A673 (cell line): ENCODE data around the gene TCF7L2.

Experiments
- EZH2 ChIP-seq: fragments of 200-600 bp; sonication (generic); IDR thresholded peaks from 2 replicates; pipeline ENCODE4 v1.6.1; 2017; ENCODE audit warnings: borderline replicate concordance, low read depth, mild to moderate bottlenecking, mixed read lengths, antibody characterized with exemption, low read length; ENCODE audit not compliant: poor library complexity, severe bottlenecking
- TF ChIP-seq, protein P1 (sequence below): fragments of 300-800, 200-600 bp; sonication (generic); conservative IDR thresholded peaks from 2 replicates; pipeline ENCODE4 v1.5.1; 2017; ENCODE audit warnings: low read depth, mild to moderate bottlenecking, antibody characterized with exemption, low read length, moderate library complexity, mixed read lengths

DNA sequence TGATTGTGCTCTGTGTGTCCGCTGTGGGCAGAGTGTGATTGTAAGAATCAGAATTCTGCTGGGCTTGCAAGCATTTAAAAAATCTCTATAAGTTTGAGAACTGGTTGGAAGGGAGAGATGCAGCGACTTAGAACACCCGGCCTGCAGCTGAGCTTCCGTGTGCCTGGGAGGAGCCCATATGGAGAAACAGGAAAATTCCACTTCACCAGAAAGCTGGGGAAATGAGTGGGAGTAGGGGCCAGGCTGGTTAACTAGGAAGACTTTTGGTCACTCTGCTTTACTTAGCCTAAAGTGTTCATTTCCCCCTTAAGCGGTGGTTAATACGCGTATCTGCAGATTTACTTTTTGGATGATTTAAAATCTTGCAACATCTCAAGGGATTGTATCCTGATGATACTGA is 72.2 kb downstream of the TCF7L2 start:
- TF ChIP-seq, protein P1, sequence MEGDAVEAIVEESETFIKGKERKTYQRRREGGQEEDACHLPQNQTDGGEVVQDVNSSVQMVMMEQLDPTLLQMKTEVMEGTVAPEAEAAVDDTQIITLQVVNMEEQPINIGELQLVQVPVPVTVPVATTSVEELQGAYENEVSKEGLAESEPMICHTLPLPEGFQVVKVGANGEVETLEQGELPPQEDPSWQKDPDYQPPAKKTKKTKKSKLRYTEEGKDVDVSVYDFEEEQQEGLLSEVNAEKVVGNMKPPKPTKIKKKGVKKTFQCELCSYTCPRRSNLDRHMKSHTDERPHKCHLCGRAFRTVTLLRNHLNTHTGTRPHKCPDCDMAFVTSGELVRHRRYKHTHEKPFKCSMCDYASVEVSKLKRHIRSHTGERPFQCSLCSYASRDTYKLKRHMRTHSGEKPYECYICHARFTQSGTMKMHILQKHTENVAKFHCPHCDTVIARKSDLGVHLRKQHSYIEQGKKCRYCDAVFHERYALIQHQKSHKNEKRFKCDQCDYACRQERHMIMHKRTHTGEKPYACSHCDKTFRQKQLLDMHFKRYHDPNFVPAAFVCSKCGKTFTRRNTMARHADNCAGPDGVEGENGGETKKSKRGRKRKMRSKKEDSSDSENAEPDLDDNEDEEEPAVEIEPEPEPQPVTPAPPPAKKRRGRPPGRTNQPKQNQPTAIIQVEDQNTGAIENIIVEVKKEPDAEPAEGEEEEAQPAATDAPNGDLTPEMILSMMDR, result no peak
- TF ChIP-seq EZH2, result no peak
